SK-N-SH (cell line): ENCODE results near the gene LRRC43. TPM values are rescaled to one million over a fixed set of nuclear protein-coding genes. Genes with fewer than 3 reads are reported as not detected.

Experiments used
- CTCF ChIA-PET: fragments of 300-600, 350-600 bp; formaldehyde crosslinking; extraction: SDS; loops from one replicate; lab custom pipeline; 2021; lab: Yijun Ruan, JAX
- POLR2A ChIA-PET: fragments of 350-600 bp; sonication (Branson Sonifier 250); formaldehyde crosslinking; extraction: SDS; loops from one replicate; lab custom pipeline; 2020; ENCODE audit warnings: antibody characterized with exemption, inconsistent platforms; lab: Yijun Ruan, JAX
- DNase-seq: peaks from one replicate; pipeline ENCODE4 v3.0.0; 2012
- H2AFZ ChIP-seq: fragments of 200-600 bp; sonication (generic); 2 replicates; pipeline ENCODE4 v1.8.1; 2016; ENCODE audit warnings: antibody characterized with exemption, mild to moderate bottlenecking, low read depth
- H3F3A ChIP-seq: fragments of 200-600 bp; sonication (generic); replicated peaks from 2 replicates; pipeline ENCODE3; 2016; ENCODE audit warnings: antibody characterized with exemption, mild to moderate bottlenecking; ENCODE audit not compliant: insufficient read depth
- H3K27ac ChIP-seq, 2 experiments: fragments of 200-500 bp in 1 of 2; fragments of 200-600 bp in 1 of 2; sonication (Bioruptor generic) in 1 of 2; sonication (generic), shearing (Covaris generic) in 1 of 2; 2 replicates each; pipeline versions ENCODE4 v1.5.1 to v1.6.1; 2014 to 2016; ENCODE audit warnings: low read depth in 2 of 2, inconsistent platforms in 1 of 2, low read length in 1 of 2, mild to moderate bottlenecking in 1 of 2, mixed read lengths in 1 of 2
- H3K27me3 ChIP-seq: fragments of 200-600 bp; sonication (generic), shearing (Covaris generic); 2 replicates; pipeline ENCODE4 v1.6.1; 2016; ENCODE audit warnings: mixed run types; ENCODE audit not compliant: insufficient read depth
- H3K36me3 ChIP-seq, 2 experiments: fragments of 200-500 bp in 1 of 2; fragments of 200-600 bp in 1 of 2; sonication (Bioruptor generic) in 1 of 2; sonication (generic) in 1 of 2; replicated peaks in 1 of 2; 2 replicates each; pipeline versions ENCODE3 to v1.5.1; 2014 to 2016; ENCODE audit warnings: low read length in 1 of 2, mild to moderate bottlenecking in 1 of 2; ENCODE audit not compliant: insufficient read depth in 2 of 2, control insufficient read depth in 1 of 2
- H3K4me1 ChIP-seq, 2 experiments: fragments of 200-500 bp in 1 of 2; fragments of 200-600 bp in 1 of 2; sonication (Bioruptor generic) in 1 of 2; sonication (generic), shearing (Covaris generic) in 1 of 2; 2 replicates each; pipeline versions ENCODE4 v1.5.1 to v1.6.1; 2014 to 2016; ENCODE audit warnings: low read depth in 1 of 2, low read length in 1 of 2, mixed run types in 1 of 2; ENCODE audit not compliant: insufficient read depth in 2 of 2, control insufficient read depth in 1 of 2
- H3K4me2 ChIP-seq: fragments of 200-600 bp; sonication (generic), shearing (Covaris generic); 2 replicates; pipeline ENCODE4 v1.6.1; 2017; ENCODE audit warnings: mixed run types
- H3K4me3 ChIP-seq, 2 experiments: fragments of 200-500 bp in 1 of 2; fragments of 200-600 bp in 1 of 2; sonication (Bioruptor generic) in 1 of 2; sonication (generic), shearing (Covaris generic) in 1 of 2; 2 replicates each; pipeline versions ENCODE4 v1.5.1 to v1.8.1; 2014 to 2016; ENCODE audit warnings: low read depth in 2 of 2, inconsistent platforms in 1 of 2, low read length in 1 of 2, mild to moderate bottlenecking in 1 of 2, mixed read lengths in 1 of 2, moderate library complexity in 1 of 2
- H3K79me2 ChIP-seq: fragments of 200-600 bp; sonication (generic); 2 replicates; pipeline ENCODE4 v1.8.1; 2017; ENCODE audit warnings: mild to moderate bottlenecking; ENCODE audit not compliant: insufficient read depth
- H3K9ac ChIP-seq: fragments of 200-600 bp; sonication (generic); 2 replicates; pipeline ENCODE4 v1.6.1; 2017; ENCODE audit warnings: mixed run types
- H3K9me2 ChIP-seq: fragments of 200-600 bp; sonication (generic); 2 replicates; pipeline ENCODE4 v1.6.1; 2017; ENCODE audit warnings: mixed run types
- H3K9me3 ChIP-seq: fragments of 200-600 bp; sonication (generic); 2 replicates; pipeline ENCODE4 v1.6.1; 2017; ENCODE audit warnings: mixed run types, mild to moderate bottlenecking, moderate library complexity
- H4K20me1 ChIP-seq: fragments of 200-600 bp; sonication (generic); 2 replicates; pipeline ENCODE4 v1.6.1; 2017; ENCODE audit warnings: mild to moderate bottlenecking, mixed run types; ENCODE audit not compliant: insufficient read depth
- CHD2 ChIP-seq: fragments of 150-350 bp; IDR thresholded peaks from 2 replicates; pipeline ENCODE4 v1.6.1; 2018; ENCODE audit warnings: low read length; ENCODE audit not compliant: partially characterized antibody
- CTCF ChIP-seq: fragments of 200-600 bp; sonication (generic); IDR thresholded peaks from 2 replicates; pipeline ENCODE4 v1.6.1; 2017; ENCODE audit warnings: antibody characterized with exemption, mild to moderate bottlenecking, moderate library complexity
- EZH2phosphoT487 ChIP-seq: fragments of 200-600 bp; sonication (generic); IDR thresholded peaks from 2 replicates; pipeline ENCODE4 v1.6.1; 2017; ENCODE audit warnings: low read depth, mixed run types, mild to moderate bottlenecking, antibody characterized with exemption, moderate library complexity, borderline replicate concordance
- FOSL2 ChIP-seq: IDR thresholded peaks from 2 replicates; pipeline ENCODE4 v1.4.0; 2012; ENCODE audit warnings: low read depth, mild to moderate bottlenecking, moderate library complexity, borderline replicate concordance
- FOXM1 ChIP-seq: IDR thresholded peaks from 2 replicates; pipeline ENCODE4 v1.4.0; 2012; ENCODE audit warnings: low read depth, mild to moderate bottlenecking
- GABPA ChIP-seq: IDR thresholded peaks from 2 replicates; pipeline ENCODE4 v1.4.0; 2012; ENCODE audit warnings: low read depth, mild to moderate bottlenecking
- GATA2 ChIP-seq: sonication (generic); formaldehyde crosslinking; IDR thresholded peaks from 2 replicates; pipeline ENCODE4 v1.5.0; 2020; ENCODE audit warnings: mild to moderate bottlenecking, missing genetic modification reagents
- JUND ChIP-seq: IDR thresholded peaks from 2 replicates; pipeline ENCODE4 v1.4.0; 2012
- MAX ChIP-seq: IDR thresholded peaks from 2 replicates; pipeline ENCODE4 v1.4.0; 2012; ENCODE audit warnings: low read depth
- MEF2A ChIP-seq: IDR thresholded peaks from 2 replicates; pipeline ENCODE4 v1.4.0; 2012; ENCODE audit warnings: low read depth, borderline replicate concordance
- MXI1 ChIP-seq: IDR thresholded peaks from 2 replicates; pipeline ENCODE4 v1.6.1; 2012; ENCODE audit warnings: mild to moderate bottlenecking, low read depth, low read length, improper control_type of control experiment
- NFIC ChIP-seq: IDR thresholded peaks from 2 replicates; pipeline ENCODE4 v1.4.0; 2012; ENCODE audit warnings: borderline replicate concordance
- POLR2AphosphoS5 ChIP-seq: IDR thresholded peaks from 2 replicates; pipeline ENCODE4 v1.6.1; 2012; ENCODE audit warnings: low read depth, low read length
- RAD21 ChIP-seq: IDR thresholded peaks from 2 replicates; pipeline ENCODE4 v1.6.1; 2012; ENCODE audit warnings: mild to moderate bottlenecking, low read length
- REST ChIP-seq: IDR thresholded peaks from 2 replicates; pipeline ENCODE4 v1.6.1; 2012; ENCODE audit warnings: mild to moderate bottlenecking, low read depth, low read length, moderate library complexity
- RFX5 ChIP-seq: IDR thresholded peaks from 2 replicates; pipeline ENCODE4 v1.6.1; 2012; ENCODE audit warnings: mild to moderate bottlenecking, improper control_type of control experiment, low read length
- RXRA ChIP-seq: IDR thresholded peaks from 2 replicates; pipeline ENCODE4 v1.4.0; 2012; ENCODE audit warnings: low read depth, mild to moderate bottlenecking, borderline replicate concordance
- SMC3 ChIP-seq: IDR thresholded peaks from 2 replicates; pipeline ENCODE4 v1.6.1; 2012; ENCODE audit warnings: low read depth, low read length, improper control_type of control experiment
- TAF1 ChIP-seq: IDR thresholded peaks from 2 replicates; pipeline ENCODE4 v1.6.1; 2012; ENCODE audit warnings: low read depth, mild to moderate bottlenecking, low read length, moderate library complexity, borderline replicate concordance
- TEAD4 ChIP-seq: IDR thresholded peaks from 2 replicates; pipeline ENCODE4 v1.4.0; 2012; ENCODE audit warnings: mild to moderate bottlenecking, borderline replicate concordance; ENCODE audit not compliant: insufficient read depth
- USF1 ChIP-seq: IDR thresholded peaks from 2 replicates; pipeline ENCODE4 v1.4.0; 2012; ENCODE audit warnings: low read depth, borderline replicate concordance
- USF2 ChIP-seq: fragments of 150-350 bp; IDR thresholded peaks from 2 replicates; pipeline ENCODE4 v1.6.1; 2017; ENCODE audit warnings: antibody characterized with exemption, low read length, low read depth, borderline replicate concordance
- ZBTB33 ChIP-seq: IDR thresholded peaks from 2 replicates; pipeline ENCODE4 v1.4.0; 2012; ENCODE audit warnings: low read depth, borderline replicate concordance
- WGBS: methylation state at CpG from one replicate; pipeline ENCODE4 v1.1.6; 2017; ENCODE audit warnings: low lambda C conversion rate; 5-methylcytosine and 5-hydroxymethylcytosine counted together
- polyA plus RNA-seq, 3 experiments: library from polyadenylated mRNA; depleted of rRNA; stranded (reverse); fragments of >200 nt; gene quantifications; 2 replicates each; pipeline ENCODE4 v1.2.3, GENCODE V29; 2012

LRRC43 gene
- polyA plus RNA-seq, 1 of the 3 experiments (the other 2 are of a cell fraction): 0.94 TPM

- H3K9me3 ChIP-seq: no peaks in the 10 kb centered on the region
- peaks cover 24 to 25% of the 10 kb centered on the region in 2 experiments for H3K36me3 ChIP-seq
- H4K20me1 ChIP-seq: peaks cover 14% of the 10 kb centered on the region
- H3K9ac ChIP-seq: no peak overlapping the region
- peaks cover 17 to 39% of the 10 kb centered on the region in 2 experiments for H3K4me1 ChIP-seq
- H3F3A ChIP-seq: peaks cover 18% of the 10 kb centered on the region
- POLR2A ChIA-PET: interaction anchor here (0.9 to 1.7 kb wide), 5 partner anchors 9 to 73 kb away, joined by 4 to 14 read pairs (median 7); partner anchors contain the start of genes B3GNT4 and VPS33A
- peak overlapping the region in 1 of 2 experiments; percentile 56; a peak in 3 of 4 replicates for H3K4me3 ChIP-seq
- peak overlapping the region in 1 of 2 experiments; percentile 100; a peak in 3 of 4 replicates for H3K27ac ChIP-seq
- H3K4me2 ChIP-seq: 0 out of 2 replicates have a peak overlapping the region, but pooled peaks have one; percentile 75
- peak; percentile 87 for DNase-seq
- H3K27me3 ChIP-seq: no peaks in the 10 kb centered on the region
- H3K79me2 ChIP-seq: peaks cover 24% of the 10 kb centered on the region
- H2AFZ ChIP-seq: no peak overlapping the region
- CTCF ChIA-PET: interaction anchor here (0.6 to 4.1 kb wide), 7 partner anchors 10 to 127 kb away, joined by 3 to 22 read pairs (median 4); no protein-coding TSS in a partner anchor
- 33% methylated on average over 5 of the region's 5 CpGs for WGBS
- no peaks in the 10 kb centered on the region for H3K9me2 ChIP-seq
- TF ChIP-seq NFIC (no peak), RXRA (no peak), GATA2 (CRISPR knock-in tag) (peak; percentile 97), FOXM1 (no peak), TEAD4 (peak; percentile 76; the same call in 1 of the 2 replicates), RFX5 (no peak), REST (no peak), ZBTB33 (no peak), MEF2A (no peak), GABPA (no peak), USF2 (no peak), MAX (no peak), EZH2phosphoT487 (no peak), TAF1 (no peak), POLR2AphosphoS5 (no peak), USF1 (no peak), CHD2 (peak; percentile 92), FOSL2 (no peak), RAD21 (peak; percentile 28), SMC3 (no peak), JUND (no peak), CTCF (no peak), MXI1 (peak; percentile 63; the same call in 1 of the 2 replicates)
Observed at GRCh38 chr12:122228092-122228491, 45.2 kb downstream of the LRRC43 start.
